GM21526 (cell line): ENCODE measurements around the gene GLT1D1.
"Not testable (repeated sequence)": the region's sequence is repeated elsewhere in the genome, so short reads cannot be mapped to it uniquely, and the experiment has no call there.

Source experiments
- ATAC-seq: cut with Tn5 transposase; IDR thresholded peaks from one replicate; pipeline ENCODE4 v1.9.1; 2021; ENCODE audit warnings: moderate library complexity; ENCODE audit not compliant: unreplicated experiment, low FRiP score

The GLT1D1 gene

DNA sequence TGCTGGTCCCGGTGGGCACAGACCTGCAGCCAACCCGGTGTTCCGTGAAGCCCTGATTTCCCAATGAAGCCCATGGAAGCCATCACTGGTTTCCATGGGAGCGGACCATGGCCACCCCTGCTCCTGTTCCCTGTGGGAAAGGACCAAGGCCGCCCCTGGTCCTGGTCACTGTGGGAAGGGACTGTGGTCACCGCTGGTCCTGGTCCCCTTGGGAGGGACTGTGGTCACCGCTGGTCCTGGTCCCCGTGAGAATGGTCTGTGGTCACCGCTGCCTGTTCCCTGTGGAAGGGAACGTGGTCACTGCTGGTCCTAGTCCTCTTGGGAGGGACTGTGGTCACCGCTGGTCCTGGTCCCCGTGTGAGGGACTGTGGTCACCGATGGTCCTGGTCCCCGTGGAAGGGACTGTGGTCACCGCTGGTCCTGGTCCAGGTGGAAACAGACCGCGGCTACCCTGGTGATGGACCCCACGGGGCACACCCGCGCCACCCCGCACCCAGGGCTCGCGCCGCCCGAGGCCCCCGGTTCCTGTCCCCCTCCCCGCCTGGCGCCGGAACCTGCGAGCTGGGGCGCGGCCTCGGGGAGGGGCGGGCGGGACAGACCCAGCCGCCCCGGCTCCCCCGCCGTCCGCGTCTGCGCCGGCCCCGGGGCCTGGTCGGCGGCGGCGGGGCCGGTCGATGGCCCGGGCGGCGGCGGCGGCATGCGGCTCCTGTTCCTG lies at the start of gene GLT1D1:
Gene GLT1D1 (plus strand): TSS at position 594 of the 715 bp plus-strand sequence. CDS start 104 bp downstream, at position 698.
- no peak for ATAC-seq

GRCh38 chr12:128803788-128804187 lies 49.5 kb upstream of the GLT1D1 start:
- ATAC-seq: no peak

DNA sequence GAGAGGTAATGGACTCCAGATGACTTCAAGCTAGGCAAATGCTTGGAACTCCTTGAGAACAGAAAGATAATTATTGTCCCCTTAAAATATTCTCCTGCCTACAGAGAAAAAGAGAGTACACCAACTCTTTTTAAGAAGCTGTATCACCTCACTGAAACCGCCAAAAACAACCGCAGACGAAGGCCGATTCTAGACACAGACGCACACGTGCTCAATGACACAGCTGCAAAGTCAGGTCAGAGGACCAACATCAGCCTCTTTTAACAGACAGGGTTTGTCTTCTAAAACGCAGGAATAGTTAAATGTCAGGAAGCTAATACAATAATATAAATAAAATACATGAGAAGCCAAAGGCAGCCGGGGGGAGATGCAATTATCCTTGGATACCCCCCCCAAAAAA lies 48.5 kb upstream of the GLT1D1 start:
- no peak for ATAC-seq

GRCh38 chr12:128805406-128805805 lies 47.9 kb upstream of the GLT1D1 start:
- ATAC-seq: not testable (repeated sequence)

DNA sequence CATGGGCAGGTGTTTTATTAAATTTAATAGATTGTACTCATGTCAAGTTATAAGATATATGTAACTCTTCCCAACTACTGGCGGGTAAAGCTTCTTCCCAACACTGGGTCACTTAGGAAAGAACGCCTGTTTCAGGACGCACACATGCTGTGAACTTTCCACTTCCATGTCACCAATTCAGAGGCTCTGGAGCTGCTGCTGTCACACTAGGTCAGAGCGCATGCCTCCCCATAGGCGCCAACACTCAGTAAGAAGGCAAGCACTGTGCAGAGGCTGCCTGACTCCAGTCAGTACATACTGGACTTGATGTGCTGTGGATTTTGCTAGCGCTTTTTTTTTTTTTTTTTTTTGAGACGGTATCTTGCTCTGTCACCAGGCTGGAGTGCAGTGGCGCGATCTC lies 46.7 kb upstream of the GLT1D1 start:
- no peak for ATAC-seq

DNA sequence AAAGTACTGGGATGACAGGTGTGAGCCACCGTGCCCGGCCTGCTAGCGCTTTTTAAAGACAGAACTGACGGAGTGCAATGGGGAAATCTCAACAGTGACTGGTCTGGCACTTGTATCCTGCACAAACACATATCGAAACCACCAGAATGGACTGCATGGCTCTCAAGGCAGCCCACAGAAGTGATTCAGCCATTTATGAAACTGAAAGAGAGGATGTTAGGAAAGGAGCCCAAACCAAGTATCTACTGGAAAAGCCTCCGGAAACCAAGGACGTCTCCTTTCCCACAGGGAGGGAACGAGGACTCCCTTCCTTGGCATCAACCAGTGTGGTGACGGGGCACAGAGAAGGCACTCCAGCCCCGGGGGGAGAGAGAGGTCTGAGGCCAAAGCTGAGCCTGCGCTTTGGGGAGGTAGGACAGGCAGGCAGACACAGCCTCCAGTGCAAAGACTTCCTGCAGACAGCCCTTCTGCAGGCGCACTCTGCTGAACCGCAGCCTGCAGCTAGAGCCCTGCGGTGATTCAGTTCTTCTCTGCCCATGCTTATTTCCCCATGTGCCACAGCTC lies 46.0 kb upstream of the GLT1D1 start:
- ATAC-seq: no peak

DNA sequence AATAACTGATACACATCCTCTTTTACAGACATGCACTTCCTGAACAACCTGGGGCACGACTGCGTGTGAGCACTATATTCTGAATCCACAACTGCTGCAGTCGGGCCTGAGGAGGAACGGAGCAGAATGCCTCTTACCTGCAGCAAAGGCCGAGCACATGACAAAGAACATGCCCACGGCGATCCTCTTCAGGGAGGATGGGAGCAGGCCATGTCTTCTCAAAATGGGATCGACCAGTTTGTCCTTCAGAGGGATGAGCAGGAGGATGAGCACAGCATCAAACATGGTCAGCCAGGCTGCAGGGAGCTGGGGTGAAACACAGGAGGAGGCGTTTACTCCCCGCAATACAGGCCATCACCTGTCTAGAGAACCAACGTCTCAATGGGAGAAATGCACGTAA lies 44.6 kb upstream of the GLT1D1 start:
- ATAC-seq: no peak

- ATAC-seq: peak; percentile 91
Observed at GRCh38 chr12:128810182-128811127, 42.8 kb upstream of the GLT1D1 start.

- ATAC-seq: no peak
Observed at GRCh38 chr12:128811806-128812205, 41.5 kb upstream of the GLT1D1 start.

DNA sequence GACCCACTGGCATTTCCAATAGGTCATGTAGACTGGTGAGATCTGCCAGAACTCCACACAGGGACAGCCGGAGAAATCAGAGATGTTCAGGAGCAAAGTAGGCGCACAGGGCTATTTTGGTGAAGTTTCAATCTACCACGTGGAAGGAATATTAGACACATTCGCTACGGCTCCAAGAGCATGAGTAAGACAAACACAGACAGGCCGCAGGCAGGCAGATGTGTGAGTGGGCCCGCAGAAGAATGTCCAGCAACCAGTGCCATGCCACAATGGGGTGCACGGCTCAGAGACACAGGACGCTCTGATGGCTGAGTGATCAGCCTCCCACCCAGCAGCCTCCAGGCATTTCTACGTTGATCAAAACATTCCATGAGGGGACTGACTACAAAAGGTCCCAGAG lies 39.9 kb upstream of the GLT1D1 start:
- no peak for ATAC-seq

- no peak for ATAC-seq
Observed at GRCh38 chr12:128813883-128814282, 39.4 kb upstream of the GLT1D1 start.

DNA sequence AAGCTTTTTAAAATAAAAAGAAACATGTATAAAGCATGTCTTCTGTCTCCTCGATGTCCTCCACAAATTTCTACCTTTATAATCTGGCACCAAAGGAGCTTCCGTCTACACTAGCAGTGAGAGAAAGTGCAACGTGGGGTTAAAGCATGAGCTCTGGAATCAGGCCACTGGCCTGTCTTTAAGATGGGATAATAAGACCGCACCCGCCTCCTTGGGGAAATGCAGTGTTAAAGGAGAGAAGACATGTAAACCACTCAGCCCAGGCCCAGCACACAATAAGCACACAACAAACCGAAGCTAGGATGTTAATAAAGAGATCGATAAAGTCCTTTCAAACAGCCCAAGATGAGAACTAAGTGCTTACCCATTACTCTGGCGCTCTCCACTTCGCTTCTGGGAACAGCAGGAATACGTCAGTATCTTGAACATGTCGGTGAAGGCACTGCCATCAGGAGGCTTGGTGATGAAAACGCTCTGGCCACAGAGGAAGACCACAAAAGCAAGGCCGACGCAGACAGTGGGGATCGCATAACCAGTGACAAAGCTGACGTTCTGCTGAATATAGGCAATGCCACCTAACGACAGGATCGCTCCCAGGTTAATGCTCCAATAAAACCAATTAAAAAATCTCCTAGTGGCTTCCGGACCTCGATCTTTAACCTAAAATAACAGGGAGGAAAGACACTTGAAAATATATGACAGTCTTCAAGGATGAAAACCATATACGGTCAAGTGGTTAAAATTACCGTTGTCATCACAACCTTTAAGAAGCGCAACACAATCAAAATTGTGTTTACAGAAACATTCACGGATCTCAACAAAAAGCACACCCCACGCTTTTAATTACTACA lies 38.6 kb upstream of the GLT1D1 start:
- ATAC-seq: no peak

DNA sequence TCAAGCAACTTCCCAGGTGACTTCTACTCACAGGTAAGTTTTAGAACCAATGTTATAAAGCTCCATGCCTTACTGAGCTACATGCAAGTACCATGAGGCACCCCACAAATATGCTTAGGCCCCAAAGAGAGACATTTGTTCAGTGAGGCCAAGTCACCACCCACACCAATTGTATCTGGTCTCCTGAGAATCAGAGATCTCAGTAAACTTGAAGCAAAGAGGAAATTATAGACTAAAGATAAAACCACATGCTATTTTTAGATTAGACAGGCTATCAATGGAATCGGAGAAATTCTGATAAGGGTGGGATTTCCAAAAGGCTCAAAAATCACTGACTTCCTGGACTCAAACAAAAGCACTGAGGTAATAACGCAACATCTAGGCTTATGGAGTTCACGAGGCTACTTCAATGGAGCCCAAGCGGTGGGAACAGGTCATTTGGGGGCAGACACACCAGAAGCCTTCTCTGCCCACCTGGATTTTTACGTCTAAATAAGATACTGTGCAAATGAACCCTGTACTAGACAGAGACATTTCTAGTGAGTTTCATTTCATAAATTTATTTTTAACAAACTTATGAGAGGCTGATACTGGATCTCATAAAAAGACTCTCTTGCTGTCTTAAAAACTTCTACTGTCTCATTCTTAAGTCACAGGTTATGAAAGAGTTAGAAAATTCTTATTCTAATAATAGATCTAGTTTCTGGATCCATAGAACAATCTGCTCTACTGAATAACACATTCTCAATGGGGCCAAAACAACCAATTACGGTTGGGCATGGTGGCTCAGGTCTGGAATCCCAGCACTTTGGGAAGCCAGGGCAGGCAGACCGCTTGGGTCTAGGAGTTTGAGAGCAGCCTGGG lies 37.3 kb upstream of the GLT1D1 start:
- ATAC-seq: no peak

DNA sequence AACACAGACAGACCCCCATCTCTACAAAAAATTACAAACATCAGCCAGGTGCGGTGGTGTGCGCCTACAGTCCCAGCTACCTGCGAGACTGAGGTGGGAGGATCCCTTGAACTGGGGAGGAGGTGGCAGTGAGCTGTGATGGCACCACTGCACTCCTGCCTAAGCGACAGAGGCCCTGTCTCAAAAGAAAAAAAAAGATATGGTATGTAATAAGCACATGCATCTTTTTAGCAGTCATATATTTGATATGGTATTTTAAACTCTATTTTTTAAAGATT lies 36.7 kb upstream of the GLT1D1 start:
- no peak for ATAC-seq

- ATAC-seq: peak; percentile 37
Observed at GRCh38 chr12:128817111-128818015, 35.9 kb upstream of the GLT1D1 start.

- ATAC-seq: peak; percentile 39
Observed at GRCh38 chr12:128818065-128819022, 34.9 kb upstream of the GLT1D1 start.

DNA sequence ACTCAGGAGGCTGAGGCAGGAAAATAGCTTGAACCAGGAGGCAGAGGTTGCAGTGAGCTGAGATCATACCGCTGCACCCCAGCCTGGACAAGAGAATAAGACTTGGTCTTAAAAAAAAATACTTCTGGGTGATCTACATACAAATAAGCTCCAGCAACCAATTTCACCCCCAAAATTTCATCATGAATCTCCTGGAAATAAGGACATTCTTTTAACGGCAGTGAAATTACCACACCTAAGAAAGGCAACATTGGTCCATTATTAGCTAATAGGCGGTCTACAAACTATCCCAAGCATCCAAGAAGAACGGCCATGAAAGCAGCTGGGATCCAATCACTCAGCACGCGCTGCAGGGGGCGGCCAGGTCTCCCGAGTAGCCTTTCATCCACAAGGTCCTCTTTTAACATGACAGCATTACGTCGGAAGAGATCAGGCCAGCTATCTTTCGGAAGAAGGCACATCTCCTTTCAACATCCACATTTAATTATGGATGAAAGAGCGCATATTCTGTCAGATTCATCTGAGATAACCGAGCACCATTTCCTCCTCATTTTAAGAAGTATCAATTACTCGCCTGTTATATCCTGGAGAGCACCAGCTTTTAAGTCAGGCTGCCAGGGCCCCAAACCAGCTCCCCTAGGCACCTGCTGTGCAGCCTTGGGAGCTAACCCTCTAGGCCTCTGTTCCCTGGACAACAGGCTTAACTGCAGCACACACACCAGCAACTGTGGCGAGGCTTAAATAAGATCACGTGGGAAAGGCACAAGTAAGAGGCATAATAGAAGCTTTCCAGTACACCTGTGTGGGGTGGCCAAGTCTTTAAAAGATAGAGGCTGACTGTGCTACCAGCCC lies 33.8 kb upstream of the GLT1D1 start:
- ATAC-seq: no peak
